Activated CD4-positive, CD25-positive, alpha-beta regulatory T cell treated with anti-CD3 and anti-CD28 coated beads, Interleukin-2, amount 50 U/mL, for 24 hours (primary cell): ENCODE results near the gene RCL1.
A peak's percentile ranks its signal among the peaks of the same experiment; 100 is the strongest.
"Not testable (repeated sequence)": the region's sequence is repeated elsewhere in the genome, so short reads cannot be mapped to it uniquely, and the experiment has no call there.

Experiments
- ATAC-seq, 2 donors: fragments of 150-1000 bp; cut with Tn5 transposase; one replicate each; pipeline ENCODE4 v1.10.0; 2021; ENCODE audit warnings: mild to moderate bottlenecking in 1 of 2, moderate library complexity in 1 of 2

RCL1 gene, protein sequence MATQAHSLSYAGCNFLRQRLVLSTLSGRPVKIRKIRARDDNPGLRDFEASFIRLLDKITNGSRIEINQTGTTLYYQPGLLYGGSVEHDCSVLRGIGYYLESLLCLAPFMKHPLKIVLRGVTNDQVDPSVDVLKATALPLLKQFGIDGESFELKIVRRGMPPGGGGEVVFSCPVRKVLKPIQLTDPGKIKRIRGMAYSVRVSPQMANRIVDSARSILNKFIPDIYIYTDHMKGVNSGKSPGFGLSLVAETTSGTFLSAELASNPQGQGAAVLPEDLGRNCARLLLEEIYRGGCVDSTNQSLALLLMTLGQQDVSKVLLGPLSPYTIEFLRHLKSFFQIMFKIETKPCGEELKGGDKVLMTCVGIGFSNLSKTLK

GRCh38 chr9:4792572-4793458 lies at the start of gene RCL1:
TSS of gene RCL1 (plus strand) at chr9:4792944. CDS start at chr9:4793092, 148 bp downstream.
- peak; percentile 97 to 98 for ATAC-seq

DNA sequence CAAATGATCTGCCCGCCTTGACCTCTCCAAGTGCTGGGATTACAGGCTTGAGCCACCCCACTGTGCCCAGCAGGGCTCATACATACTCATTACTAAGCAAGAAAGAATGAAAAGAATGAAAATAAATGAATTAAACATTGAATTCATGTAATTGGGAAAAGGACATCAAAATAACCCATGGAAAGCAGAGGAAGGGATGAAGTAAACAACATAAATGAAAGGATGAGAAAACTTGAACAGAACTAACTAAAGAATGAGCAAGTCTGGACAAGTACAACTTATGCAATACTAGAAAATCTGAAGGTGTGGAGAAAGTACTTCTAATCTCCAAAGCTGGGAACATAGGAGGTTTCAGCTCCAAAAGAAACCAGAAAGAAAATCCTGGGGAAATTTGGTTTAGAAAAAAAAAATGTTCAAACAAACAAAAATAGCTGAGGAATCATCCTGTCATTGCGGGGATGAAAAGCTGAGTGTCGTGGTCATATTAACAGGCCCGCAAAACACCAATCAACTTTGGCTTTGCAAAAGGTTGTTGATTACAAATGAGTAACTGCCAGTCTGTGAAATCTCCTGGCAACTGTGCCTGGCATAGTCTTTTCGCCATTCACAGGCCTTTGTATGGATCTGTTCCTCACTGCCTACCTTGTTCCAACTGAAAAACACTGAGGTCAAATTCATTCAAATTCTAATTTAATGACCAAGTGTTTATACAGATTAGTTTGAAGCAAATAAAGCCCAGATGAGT lies 49.4 kb upstream of the RCL1 start:
- ATAC-seq = no peak

GRCh38 chr9:4746278-4747030 lies 46.3 kb upstream of the RCL1 start:
- peak; percentile 43 to 58 for ATAC-seq

DNA sequence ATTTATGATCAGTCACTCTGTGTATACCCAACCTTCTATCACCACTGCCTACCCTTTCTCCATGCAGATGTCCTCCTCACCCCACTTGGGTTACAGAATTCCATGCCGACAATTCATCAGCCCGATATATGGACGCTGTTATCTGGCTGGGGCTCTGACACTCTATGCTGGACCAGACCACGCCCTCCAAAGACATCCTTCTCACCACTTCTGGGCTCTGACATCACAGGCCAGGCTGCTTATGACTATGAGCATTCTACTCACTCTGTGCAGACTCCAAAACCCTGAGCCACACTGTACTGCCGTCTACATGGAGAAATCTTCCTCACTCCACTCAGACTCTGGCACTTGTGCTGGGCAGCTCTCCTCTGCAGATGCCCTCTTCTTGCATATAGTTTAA lies 44.1 kb upstream of the RCL1 start:
- no peak for ATAC-seq

GRCh38 chr9:4750023-4750673 lies 42.6 kb upstream of the RCL1 start:
- no peak for ATAC-seq

DNA sequence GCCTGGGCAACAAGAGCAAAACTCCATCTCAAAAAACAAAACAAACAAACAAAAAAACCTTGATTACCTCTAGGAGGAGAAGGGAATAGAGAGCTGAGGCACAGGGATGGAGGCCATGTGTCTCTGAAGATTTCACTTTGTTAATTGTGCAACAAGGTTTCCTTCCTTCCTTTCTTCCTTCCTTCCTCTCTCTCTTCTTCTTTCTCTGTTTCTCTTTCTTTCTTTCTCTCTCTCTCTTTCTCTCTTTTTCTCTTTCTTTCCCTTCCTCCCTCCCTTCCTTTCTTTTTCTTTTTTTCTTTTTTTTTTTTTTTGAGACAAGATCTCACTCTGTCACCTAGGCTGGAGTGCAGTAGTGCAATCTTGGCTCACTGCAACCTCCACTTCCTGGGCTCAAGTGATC lies 38.2 kb upstream of the RCL1 start:
- ATAC-seq = not testable (repeated sequence)

- no peak for ATAC-seq
Observed at GRCh38 chr9:4755026-4755609, 37.6 kb upstream of the RCL1 start.

DNA sequence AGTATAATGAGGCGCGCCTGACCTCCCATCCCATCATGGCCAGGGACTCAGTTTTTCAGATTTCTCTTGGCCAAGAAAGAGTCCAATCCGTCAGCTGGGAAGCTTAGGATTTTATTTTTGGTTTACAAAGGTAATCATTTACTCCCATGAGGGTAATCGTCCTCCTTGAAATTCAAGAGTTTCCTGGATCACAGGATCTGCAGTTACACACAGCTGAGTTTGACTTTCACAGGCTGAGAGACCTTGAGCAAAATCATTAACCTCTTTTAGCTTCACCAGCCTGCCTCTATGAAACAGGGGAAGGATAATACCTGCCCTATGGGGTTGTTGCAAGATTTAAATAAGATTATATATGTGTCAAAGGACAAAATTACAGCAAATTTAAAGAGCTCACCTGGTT lies 36.3 kb upstream of the RCL1 start:
- ATAC-seq = no peak

DNA sequence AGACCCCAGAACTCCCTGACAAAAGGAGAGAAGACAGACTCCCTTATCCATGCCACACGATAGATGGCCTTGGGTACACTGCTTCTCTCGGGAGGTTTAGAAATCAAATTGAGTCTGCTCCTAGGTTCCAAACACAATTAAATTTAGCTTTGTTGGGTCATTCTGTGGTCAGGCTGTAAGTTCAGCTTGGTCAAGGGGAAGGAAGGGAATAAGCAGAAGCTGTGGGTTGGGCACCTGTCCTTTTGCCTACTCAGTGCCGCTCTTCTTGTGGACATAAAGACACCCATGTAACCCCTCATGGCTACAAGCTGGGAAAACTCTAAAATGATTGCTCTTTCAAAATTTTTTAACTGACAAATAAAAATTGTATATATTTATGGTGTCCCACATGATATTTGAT lies 32.6 kb upstream of the RCL1 start:
- no peak for ATAC-seq

DNA sequence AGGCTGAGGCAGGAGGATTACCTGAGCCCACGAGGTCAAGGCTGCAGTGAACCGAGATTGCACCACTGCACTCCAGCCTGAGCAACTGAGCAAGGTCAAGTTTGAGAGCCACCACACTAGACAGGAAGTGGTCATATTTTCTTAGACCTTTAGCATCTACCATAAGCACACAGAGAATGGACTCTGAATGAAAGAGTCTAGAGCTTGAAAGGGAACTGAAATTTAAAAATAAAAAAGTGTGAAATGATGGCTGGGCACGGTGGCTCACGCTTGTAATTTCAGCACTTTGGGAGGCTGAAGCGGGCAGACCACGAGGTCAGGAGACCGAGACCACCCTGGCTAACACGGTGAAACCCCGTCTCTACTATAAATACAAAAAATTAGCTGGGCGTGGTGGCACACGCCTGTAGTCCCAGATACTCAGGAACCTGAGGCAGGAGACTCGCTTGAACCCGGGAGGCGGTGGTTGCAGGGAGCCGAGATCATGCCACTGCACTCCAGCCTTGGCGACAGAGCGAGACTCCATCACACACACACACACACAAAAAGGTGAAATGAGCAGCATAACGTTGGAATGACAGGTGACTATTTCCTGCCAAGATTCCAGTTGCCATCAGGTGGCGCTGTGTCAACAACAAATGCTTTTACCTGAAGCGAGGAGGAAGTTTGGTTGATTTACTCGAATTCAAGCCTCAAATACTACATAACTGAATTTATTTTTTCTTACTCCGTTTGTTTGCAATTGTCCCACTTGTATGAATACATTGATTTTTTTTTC lies 30.4 kb upstream of the RCL1 start:
- peak; percentile 65 to 75 for ATAC-seq

- ATAC-seq = no peak
Observed at GRCh38 chr9:4762886-4763541, 29.7 kb upstream of the RCL1 start.

DNA sequence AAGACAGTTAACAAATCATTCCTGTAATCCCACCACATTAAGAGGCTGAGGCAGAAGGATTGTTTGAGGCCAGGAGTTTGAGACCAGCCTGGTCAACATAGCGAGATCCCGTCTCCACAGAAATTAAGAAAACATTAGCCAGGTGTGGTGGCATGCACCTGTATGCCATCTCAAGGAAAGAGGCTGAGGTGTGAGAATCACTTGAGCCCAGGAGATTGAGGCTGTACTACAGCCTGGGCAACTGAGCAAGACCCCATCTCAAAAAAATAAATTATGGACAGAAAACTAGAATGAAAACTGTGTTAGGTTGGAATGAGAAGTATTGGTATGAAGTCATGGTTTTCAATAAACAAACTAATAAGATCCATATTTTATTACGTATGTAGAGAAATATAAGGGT lies 28.7 kb upstream of the RCL1 start:
- ATAC-seq = no peak

GRCh38 chr9:4768681-4769080 lies 24.1 kb upstream of the RCL1 start:
- no peak for ATAC-seq

GRCh38 chr9:4769321-4770080 lies 23.2 kb upstream of the RCL1 start:
- peak; percentile 62 to 71 for ATAC-seq

- no peak for ATAC-seq
Observed at GRCh38 chr9:4771788-4772187, 21.0 kb upstream of the RCL1 start.

DNA sequence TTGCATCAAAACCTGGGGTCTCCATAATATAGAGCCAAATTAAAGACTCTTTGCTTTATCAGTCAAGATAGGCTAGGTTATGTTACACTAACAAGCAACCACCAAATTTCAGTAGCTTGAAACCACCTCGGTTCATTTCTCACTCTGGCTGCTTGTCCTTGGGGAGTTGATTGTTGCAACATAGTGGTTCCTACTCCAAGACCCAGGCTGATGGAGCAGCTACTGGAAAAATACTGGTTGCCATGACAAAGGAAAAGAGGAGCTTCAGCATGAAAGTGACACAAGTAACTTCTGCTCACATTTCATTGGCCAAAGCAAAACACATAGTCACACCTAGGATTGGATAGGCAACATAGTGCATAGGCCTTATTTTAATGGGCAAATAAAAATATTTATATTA lies 18.5 kb upstream of the RCL1 start:
- ATAC-seq = no peak

DNA sequence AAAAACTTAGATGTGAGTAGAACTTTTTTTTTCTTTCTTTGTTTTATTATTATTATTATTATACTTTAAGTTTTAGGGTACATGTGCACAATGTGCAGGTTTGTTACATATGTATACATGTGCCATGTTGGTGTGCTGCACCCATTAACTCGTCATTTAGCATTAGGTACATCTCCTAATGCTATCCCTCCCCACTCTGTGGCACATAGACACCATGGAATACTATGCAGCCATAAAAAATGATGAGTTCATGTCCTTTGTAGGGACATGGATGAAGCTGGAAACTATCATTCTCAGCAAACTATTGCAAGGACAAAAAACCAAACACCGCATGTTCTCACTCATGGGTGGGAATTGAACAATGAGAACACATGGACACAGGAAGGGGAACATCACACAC lies 17.8 kb upstream of the RCL1 start:
- ATAC-seq = not testable (repeated sequence)

DNA sequence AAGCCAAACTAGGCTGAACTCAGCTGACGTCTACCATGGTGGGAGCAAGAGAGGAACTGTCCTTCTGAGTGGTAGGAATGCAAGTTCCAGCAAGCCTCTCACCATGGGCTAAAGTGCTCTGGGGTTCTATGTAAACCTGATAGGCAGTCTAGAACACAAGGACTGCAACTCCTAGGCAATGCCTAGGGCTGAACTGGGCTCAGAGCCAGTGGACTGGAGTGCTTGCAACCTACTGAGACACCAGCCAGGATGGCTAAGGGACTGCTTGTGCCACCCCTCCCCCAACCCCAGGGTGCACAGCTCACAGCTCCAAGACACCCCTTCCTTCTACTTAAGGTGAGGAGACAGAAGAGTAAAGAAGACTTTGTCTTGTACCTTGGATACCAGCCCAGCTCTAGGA lies 12.1 kb upstream of the RCL1 start:
- no peak for ATAC-seq

- ATAC-seq = no peak
Observed at GRCh38 chr9:4781408-4781807, 11.3 kb upstream of the RCL1 start.
